HEK293 (cell line): ENCODE results near the gene RNF7.

Experiments
- ELK4 ChIP-seq: IDR thresholded peaks from 2 replicates; pipeline ENCODE4 v1.6.1; 2011; ENCODE audit warnings: mild to moderate bottlenecking, low read depth, low read length, borderline replicate concordance
- GLI4 ChIP-seq: fragments of 450-650 bp; formaldehyde crosslinking; IDR thresholded peaks from 2 replicates; pipeline ENCODE4 v1.5.1; 2016; ENCODE audit warnings: missing biosample characterization, missing genetic modification characterization
- KLF1 ChIP-seq: fragments of 450-650 bp; formaldehyde crosslinking; IDR thresholded peaks from 2 replicates; pipeline ENCODE4 v1.5.1; 2016; ENCODE audit warnings: missing biosample characterization, missing genetic modification characterization
- KLF10 ChIP-seq: fragments of 450-650 bp; IDR thresholded peaks from 2 replicates; pipeline ENCODE4 v1.5.1; 2018; ENCODE audit warnings: missing biosample characterization, mild to moderate bottlenecking, missing genetic modification characterization
- KLF16 ChIP-seq: fragments of 450-650 bp; formaldehyde crosslinking; IDR thresholded peaks from 2 replicates; pipeline ENCODE4 v1.5.1; 2017; ENCODE audit warnings: missing biosample characterization, missing genetic modification characterization
- KLF7 ChIP-seq: fragments of 450-650 bp; formaldehyde crosslinking; IDR thresholded peaks from 2 replicates; pipeline ENCODE4 v1.5.1; 2016; ENCODE audit warnings: missing biosample characterization, missing genetic modification characterization, borderline replicate concordance
- KLF9 ChIP-seq: fragments of 450-650 bp; formaldehyde crosslinking; IDR thresholded peaks from 2 replicates; pipeline ENCODE4 v1.5.1; 2016; ENCODE audit warnings: missing biosample characterization, missing genetic modification characterization, low read depth
- SCRT2 ChIP-seq: fragments of 450-650 bp; formaldehyde crosslinking; IDR thresholded peaks from 2 replicates; pipeline ENCODE4 v1.5.1; 2016; ENCODE audit warnings: missing biosample characterization, missing genetic modification characterization
- SP7 ChIP-seq: fragments of 450-650 bp; formaldehyde crosslinking; IDR thresholded peaks from 2 replicates; pipeline ENCODE4 v1.5.1; 2016; ENCODE audit warnings: missing biosample characterization, missing genetic modification characterization
- ZBTB17 ChIP-seq: fragments of 450-650 bp; formaldehyde crosslinking; IDR thresholded peaks from 2 replicates; pipeline ENCODE4 v1.5.1; 2016; ENCODE audit warnings: missing biosample characterization, missing genetic modification characterization
- ZBTB6 ChIP-seq: fragments of 450-650 bp; formaldehyde crosslinking; IDR thresholded peaks from 2 replicates; pipeline ENCODE4 v1.5.1; 2017; ENCODE audit warnings: missing biosample characterization, missing genetic modification characterization
- ZNF121 ChIP-seq: fragments of 450-650 bp; formaldehyde crosslinking; IDR thresholded peaks from 2 replicates; pipeline ENCODE4 v1.5.1; 2016; ENCODE audit warnings: missing biosample characterization, missing genetic modification characterization
- ZNF19 ChIP-seq: fragments of 450-650 bp; formaldehyde crosslinking; IDR thresholded peaks from 2 replicates; pipeline ENCODE4; 2016; ENCODE audit warnings: missing biosample characterization, missing genetic modification characterization, low read depth
- ZNF211 ChIP-seq: fragments of 450-650 bp; formaldehyde crosslinking; IDR thresholded peaks from 2 replicates; pipeline ENCODE4 v1.5.1; 2016; ENCODE audit warnings: low read depth, missing biosample characterization, missing genetic modification characterization
- ZNF214 ChIP-seq: fragments of 450-650 bp; formaldehyde crosslinking; IDR thresholded peaks from 2 replicates; pipeline ENCODE4 v1.5.1; 2017; ENCODE audit warnings: missing biosample characterization, mild to moderate bottlenecking, missing genetic modification characterization, borderline replicate concordance
- ZNF341 ChIP-seq: fragments of 450-650 bp; formaldehyde crosslinking; IDR thresholded peaks from 2 replicates; pipeline ENCODE4; 2016; ENCODE audit warnings: low read depth, missing biosample characterization, missing genetic modification characterization
- ZNF391 ChIP-seq: fragments of 450-650 bp; formaldehyde crosslinking; IDR thresholded peaks from 2 replicates; pipeline ENCODE4 v1.5.1; 2016; ENCODE audit warnings: low read depth, missing biosample characterization, missing genetic modification characterization, borderline replicate concordance
- ZNF510 ChIP-seq: fragments of 450-650 bp; formaldehyde crosslinking; IDR thresholded peaks from 2 replicates; pipeline ENCODE4 v1.5.1; 2018; ENCODE audit warnings: mild to moderate bottlenecking, missing genetic modification characterization, missing biosample characterization; ENCODE audit not compliant: insufficient replicate concordance
- ZNF529 ChIP-seq: fragments of 450-650 bp; formaldehyde crosslinking; IDR thresholded peaks from 2 replicates; pipeline ENCODE4 v1.5.1; 2017; ENCODE audit warnings: missing genetic modification characterization, missing biosample characterization; ENCODE audit not compliant: insufficient replicate concordance
- ZNF558 ChIP-seq: fragments of 450-650 bp; formaldehyde crosslinking; IDR thresholded peaks from 2 replicates; pipeline ENCODE4 v1.5.1; 2016; ENCODE audit warnings: missing biosample characterization, missing genetic modification characterization
- ZNF596 ChIP-seq: fragments of 450-650 bp; IDR thresholded peaks from 2 replicates; pipeline ENCODE4 v1.5.0; 2018; ENCODE audit warnings: missing biosample characterization, mild to moderate bottlenecking, missing genetic modification characterization, moderate library complexity
- ZNF623 ChIP-seq: fragments of 450-650 bp; formaldehyde crosslinking; IDR thresholded peaks from 2 replicates; pipeline ENCODE4 v1.5.1; 2016; ENCODE audit warnings: missing biosample characterization, missing genetic modification characterization
- ZNF624 ChIP-seq: fragments of 450-650 bp; formaldehyde crosslinking; IDR thresholded peaks from 2 replicates; pipeline ENCODE4 v1.5.1; 2017; ENCODE audit warnings: missing biosample characterization, missing genetic modification characterization
- ZNF701 ChIP-seq: fragments of 450-650 bp; formaldehyde crosslinking; IDR thresholded peaks from 2 replicates; pipeline ENCODE4 v1.5.1; 2016; ENCODE audit warnings: missing biosample characterization, missing genetic modification characterization
- ZNF76 ChIP-seq: fragments of 450-650 bp; formaldehyde crosslinking; IDR thresholded peaks from 2 replicates; pipeline ENCODE4; 2016; ENCODE audit warnings: low read depth, missing biosample characterization, missing genetic modification characterization, borderline replicate concordance
- ZNF768 ChIP-seq: fragments of 450-650 bp; formaldehyde crosslinking; IDR thresholded peaks from 2 replicates; pipeline ENCODE4 v1.5.1; 2018; ENCODE audit warnings: missing biosample characterization, mild to moderate bottlenecking, missing genetic modification characterization
- ZNF777 ChIP-seq: fragments of 450-650 bp; formaldehyde crosslinking; IDR thresholded peaks from 2 replicates; pipeline ENCODE4 v1.5.1; 2017; ENCODE audit warnings: missing biosample characterization, missing genetic modification characterization, borderline replicate concordance
- ZNF792 ChIP-seq: fragments of 450-650 bp; formaldehyde crosslinking; IDR thresholded peaks from 2 replicates; pipeline ENCODE4 v1.5.1; 2016; ENCODE audit warnings: missing biosample characterization, missing genetic modification characterization
- TF ChIP-seq, protein P1 (sequence below): fragments of 450-650 bp; formaldehyde crosslinking; IDR thresholded peaks from 2 replicates; pipeline ENCODE4 v1.5.1; 2016; ENCODE audit warnings: missing biosample characterization, missing genetic modification characterization
- TF ChIP-seq, protein P2 (sequence below): fragments of 450-650 bp; formaldehyde crosslinking; IDR thresholded peaks from 2 replicates; pipeline ENCODE4; 2016; ENCODE audit warnings: missing biosample characterization, missing genetic modification characterization
- TF ChIP-seq, protein P3 (sequence below): fragments of 450-650 bp; formaldehyde crosslinking; optimal IDR thresholded peaks from 2 replicates; pipeline ENCODE3; 2016; ENCODE audit warnings: missing biosample characterization, mild to moderate bottlenecking, missing genetic modification characterization

RNF7 gene

GRCh38 chr3:141738022-141738890, at the start of gene RNF7 (continued):
- TF ChIP-seq, protein P1, sequence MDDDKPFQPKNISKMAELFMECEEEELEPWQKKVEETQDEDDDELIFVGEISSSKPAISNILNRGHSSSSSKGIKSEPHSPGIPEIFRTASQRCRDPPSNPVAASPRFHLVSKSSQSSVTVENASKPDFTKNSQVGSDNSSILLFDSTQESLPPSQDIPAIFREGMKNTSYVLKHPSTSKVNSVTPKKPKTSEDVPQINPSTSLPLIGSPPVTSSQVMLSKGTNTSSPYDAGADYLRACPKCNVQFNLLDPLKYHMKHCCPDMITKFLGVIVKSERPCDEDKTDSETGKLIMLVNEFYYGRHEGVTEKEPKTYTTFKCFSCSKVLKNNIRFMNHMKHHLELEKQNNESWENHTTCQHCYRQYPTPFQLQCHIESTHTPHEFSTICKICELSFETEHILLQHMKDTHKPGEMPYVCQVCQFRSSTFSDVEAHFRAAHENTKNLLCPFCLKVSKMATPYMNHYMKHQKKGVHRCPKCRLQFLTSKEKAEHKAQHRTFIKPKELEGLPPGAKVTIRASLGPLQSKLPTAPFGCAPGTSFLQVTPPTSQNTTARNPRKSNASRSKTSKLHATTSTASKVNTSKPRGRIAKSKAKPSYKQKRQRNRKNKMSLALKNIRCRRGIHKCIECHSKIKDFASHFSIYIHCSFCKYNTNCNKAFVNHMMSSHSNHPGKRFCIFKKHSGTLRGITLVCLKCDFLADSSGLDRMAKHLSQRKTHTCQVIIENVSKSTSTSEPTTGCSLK (tag by site-specific recombination): no peak
- TF ChIP-seq ZNF701 (no peak), ZBTB17 (tag by site-specific recombination) (0 out of 2 replicates have a peak, but pooled peaks have one; percentile 25), ZNF391 (tag by site-specific recombination) (0 out of 2 replicates have a peak, but pooled peaks have one; percentile 11), ZBTB6 (tag by site-specific recombination) (no peak; the same call in 1 of the 2 replicates), ZNF19 (tag by site-specific recombination) (no peak), ELK4 (no peak), ZNF214 (tag by site-specific recombination) (no peak), KLF7 (tag by site-specific recombination) (0 out of 2 replicates have a peak, but pooled peaks have one; percentile 8), ZNF623 (tag by site-specific recombination) (no peak), KLF16 (tag by site-specific recombination) (0 out of 2 replicates have a peak, but pooled peaks have one; percentile 25), ZNF792 (no peak), KLF9 (peak; percentile 83), ZNF121 (tag by site-specific recombination) (no peak), ZNF777 (0 out of 2 replicates have a peak, but pooled peaks have one; percentile 44), ZNF211 (tag by site-specific recombination) (no peak), ZNF768 (tag by site-specific recombination) (no peak), ZNF510 (tag by site-specific recombination) (no peak), ZNF76 (tag by site-specific recombination) (no peak; the same call in 1 of the 2 replicates), ZNF529 (tag by site-specific recombination) (no peak), KLF1 (tag by site-specific recombination) (no peak), SP7 (tag by site-specific recombination) (peak; percentile 33; the same call in 1 of the 2 replicates), ZNF558 (tag by site-specific recombination) (no peak), GLI4 (tag by site-specific recombination) (no peak), SCRT2 (peak; percentile 98), ZNF596 (tag by site-specific recombination) (no peak), KLF10 (tag by site-specific recombination) (0 out of 2 replicates have a peak, but pooled peaks have one; percentile 58), ZNF624 (tag by site-specific recombination) (no peak), ZNF341 (tag by site-specific recombination) (no peak)
- TF ChIP-seq, protein P2, sequence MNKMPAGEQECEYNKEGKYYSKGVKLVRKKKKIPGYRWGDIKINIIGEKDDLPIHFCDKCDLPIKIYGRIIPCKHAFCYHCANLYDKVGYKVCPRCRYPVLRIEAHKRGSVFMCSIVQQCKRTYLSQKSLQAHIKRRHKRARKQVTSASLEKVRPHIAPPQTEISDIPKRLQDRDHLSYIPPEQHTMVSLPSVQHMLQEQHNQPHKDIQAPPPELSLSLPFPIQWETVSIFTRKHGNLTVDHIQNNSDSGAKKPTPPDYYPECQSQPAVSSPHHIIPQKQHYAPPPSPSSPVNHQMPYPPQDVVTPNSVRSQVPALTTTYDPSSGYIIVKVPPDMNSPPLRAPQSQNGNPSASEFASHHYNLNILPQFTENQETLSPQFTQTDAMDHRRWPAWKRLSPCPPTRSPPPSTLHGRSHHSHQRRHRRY (tag by site-specific recombination): no peak
- TF ChIP-seq, protein P3, sequence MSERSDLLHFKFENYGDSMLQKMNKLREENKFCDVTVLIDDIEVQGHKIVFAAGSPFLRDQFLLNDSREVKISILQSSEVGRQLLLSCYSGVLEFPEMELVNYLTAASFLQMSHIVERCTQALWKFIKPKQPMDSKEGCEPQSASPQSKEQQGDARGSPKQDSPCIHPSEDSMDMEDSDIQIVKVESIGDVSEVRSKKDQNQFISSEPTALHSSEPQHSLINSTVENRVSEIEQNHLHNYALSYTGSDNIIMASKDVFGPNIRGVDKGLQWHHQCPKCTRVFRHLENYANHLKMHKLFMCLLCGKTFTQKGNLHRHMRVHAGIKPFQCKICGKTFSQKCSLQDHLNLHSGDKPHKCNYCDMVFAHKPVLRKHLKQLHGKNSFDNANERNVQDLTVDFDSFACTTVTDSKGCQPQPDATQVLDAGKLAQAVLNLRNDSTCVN (tag by site-specific recombination): peak; percentile 52
